ENCODE data around the gene KMT2B.

The KMT2B gene

DNA sequence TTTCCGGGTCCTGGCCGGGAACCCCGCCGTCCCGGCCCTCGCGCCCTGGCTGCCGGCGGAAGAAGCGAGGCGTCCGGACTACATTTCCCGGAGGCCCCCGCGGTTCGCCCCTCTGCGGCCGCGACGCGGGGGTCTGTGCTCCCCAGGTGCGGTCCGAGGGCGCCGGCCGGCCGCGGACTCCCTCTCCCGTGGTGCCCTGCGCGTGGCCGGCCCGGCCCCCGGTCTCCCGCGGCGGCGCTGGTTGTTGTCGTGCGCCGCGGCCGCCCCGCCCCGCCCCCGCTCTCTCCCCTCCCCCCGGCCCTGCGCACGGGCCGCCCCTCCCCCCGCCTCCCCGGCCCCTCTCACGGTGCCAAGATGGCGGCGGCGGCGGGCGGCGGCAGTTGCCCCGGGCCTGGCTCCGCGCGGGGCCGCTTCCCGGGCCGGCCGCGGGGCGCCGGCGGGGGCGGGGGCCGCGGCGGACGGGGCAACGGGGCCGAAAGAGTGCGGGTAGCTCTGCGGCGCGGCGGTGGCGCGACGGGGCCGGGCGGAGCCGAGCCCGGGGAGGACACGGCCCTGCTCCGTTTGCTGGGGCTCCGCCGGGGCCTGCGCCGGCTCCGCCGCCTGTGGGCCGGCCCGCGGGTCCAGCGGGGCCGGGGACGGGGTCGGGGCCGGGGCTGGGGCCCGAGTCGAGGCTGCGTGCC, at the start of gene KMT2B:
TSS of gene KMT2B (plus strand) at position 339 of the 680 bp plus-strand sequence. CDS start at position 355, 16 bp downstream.
- H3K4me3 ChIP-seq (ENCODE audit: low read depth, low read length) = peak within 1 kb of the TSS; percentile 65
- H3K27ac ChIP-seq (ENCODE audit: extremely low read depth, low read depth, low read length) = peak within 1 kb of the TSS; percentile 93
- H3K4me1 ChIP-seq (ENCODE audit: control insufficient read depth, insufficient read depth, low read length) = peaks cover 23% of the 10 kb centered on the region
- H3K36me3 ChIP-seq (ENCODE audit: control insufficient read depth in 2 of 2, insufficient read depth in 1 of 2, low read length in 2 of 2) = peaks cover 33 to 35% of the 10 kb centered on the region in 2 experiments
- H3K9me3 ChIP-seq (ENCODE audit: control insufficient read depth, insufficient read depth, low read depth, low read length) = no peaks in the 10 kb centered on the region
- ChIA-PET CTCF (interaction anchor here (0.9 kb wide), 2 partner anchors 19 to 24 kb away, joined by 6 to 9 read pairs; partner anchors contain the start of gene IGFLR1), POLR2A (interaction anchor here (0.9 to 2.3 kb wide), 7 partner anchors 10 to 105 kb away, joined by 3 to 24 read pairs (median 11); partner anchors contain the start of genes COX6B1, HAUS5, LIN37 and PSENEN)
- TF ChIP-seq ZNF214 (tag by site-specific recombination; IDR thresholded peaks at IDR 0.05; ENCODE audit: borderline replicate concordance) (no peak), ZNF266 (tag by site-specific recombination; IDR thresholded peaks at IDR 0.05; ENCODE audit: low read depth) (no peak), ZNF629 (tag by site-specific recombination; IDR thresholded peaks at IDR 0.05) (no peak), ZNF777 (tag by site-specific recombination; IDR thresholded peaks at IDR 0.05; ENCODE audit: borderline replicate concordance) (no peak), ZNF530 (tag by site-specific recombination; IDR thresholded peaks at IDR 0.05; ENCODE audit: low read depth) (no peak), ZNF133 (tag by site-specific recombination; IDR thresholded peaks at IDR 0.05) (no peak), ZNF529 (tag by site-specific recombination; IDR thresholded peaks at IDR 0.05; ENCODE audit: insufficient replicate concordance) (no peak), ZEB2 (tag by site-specific recombination; IDR thresholded peaks at IDR 0.05) (peak; percentile 9; the same call in 1 of the 2 replicates), ZNF626 (tag by site-specific recombination; IDR thresholded peaks at IDR 0.05) (no peak), ZNF521 (tag by site-specific recombination; IDR thresholded peaks at IDR 0.05) (no peak), ZNF10 (tag by site-specific recombination; IDR thresholded peaks at IDR 0.05) (no peak), KLF8 (tag by site-specific recombination; IDR thresholded peaks at IDR 0.05) (peak; percentile 70; the same call in 1 of the 2 replicates), MYNN (tag by site-specific recombination; IDR thresholded peaks at IDR 0.05; ENCODE audit: borderline replicate concordance) (no peak), ZNF221 (tag by site-specific recombination; IDR thresholded peaks at IDR 0.05; ENCODE audit: borderline replicate concordance) (no peak), ZBTB48 (tag by site-specific recombination; IDR thresholded peaks at IDR 0.05) (no peak), GLIS2 (tag by site-specific recombination; IDR thresholded peaks at IDR 0.05) (peak; percentile 94), OVOL3 (tag by site-specific recombination; IDR thresholded peaks at IDR 0.05) (no peak), ZNF391 (tag by site-specific recombination; IDR thresholded peaks at IDR 0.05; ENCODE audit: borderline replicate concordance, low read depth) (no peak)
- TF ChIP-seq, protein P1, sequence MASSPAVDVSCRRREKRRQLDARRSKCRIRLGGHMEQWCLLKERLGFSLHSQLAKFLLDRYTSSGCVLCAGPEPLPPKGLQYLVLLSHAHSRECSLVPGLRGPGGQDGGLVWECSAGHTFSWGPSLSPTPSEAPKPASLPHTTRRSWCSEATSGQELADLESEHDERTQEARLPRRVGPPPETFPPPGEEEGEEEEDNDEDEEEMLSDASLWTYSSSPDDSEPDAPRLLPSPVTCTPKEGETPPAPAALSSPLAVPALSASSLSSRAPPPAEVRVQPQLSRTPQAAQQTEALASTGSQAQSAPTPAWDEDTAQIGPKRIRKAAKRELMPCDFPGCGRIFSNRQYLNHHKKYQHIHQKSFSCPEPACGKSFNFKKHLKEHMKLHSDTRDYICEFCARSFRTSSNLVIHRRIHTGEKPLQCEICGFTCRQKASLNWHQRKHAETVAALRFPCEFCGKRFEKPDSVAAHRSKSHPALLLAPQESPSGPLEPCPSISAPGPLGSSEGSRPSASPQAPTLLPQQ (tag by site-specific recombination; IDR thresholded peaks at IDR 0.05) = no peak
- TF ChIP-seq, protein P2, sequence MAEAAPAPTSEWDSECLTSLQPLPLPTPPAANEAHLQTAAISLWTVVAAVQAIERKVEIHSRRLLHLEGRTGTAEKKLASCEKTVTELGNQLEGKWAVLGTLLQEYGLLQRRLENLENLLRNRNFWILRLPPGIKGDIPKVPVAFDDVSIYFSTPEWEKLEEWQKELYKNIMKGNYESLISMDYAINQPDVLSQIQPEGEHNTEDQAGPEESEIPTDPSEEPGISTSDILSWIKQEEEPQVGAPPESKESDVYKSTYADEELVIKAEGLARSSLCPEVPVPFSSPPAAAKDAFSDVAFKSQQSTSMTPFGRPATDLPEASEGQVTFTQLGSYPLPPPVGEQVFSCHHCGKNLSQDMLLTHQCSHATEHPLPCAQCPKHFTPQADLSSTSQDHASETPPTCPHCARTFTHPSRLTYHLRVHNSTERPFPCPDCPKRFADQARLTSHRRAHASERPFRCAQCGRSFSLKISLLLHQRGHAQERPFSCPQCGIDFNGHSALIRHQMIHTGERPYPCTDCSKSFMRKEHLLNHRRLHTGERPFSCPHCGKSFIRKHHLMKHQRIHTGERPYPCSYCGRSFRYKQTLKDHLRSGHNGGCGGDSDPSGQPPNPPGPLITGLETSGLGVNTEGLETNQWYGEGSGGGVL (tag by site-specific recombination; IDR thresholded peaks at IDR 0.05) = no peak
- TF ChIP-seq, protein P3, sequence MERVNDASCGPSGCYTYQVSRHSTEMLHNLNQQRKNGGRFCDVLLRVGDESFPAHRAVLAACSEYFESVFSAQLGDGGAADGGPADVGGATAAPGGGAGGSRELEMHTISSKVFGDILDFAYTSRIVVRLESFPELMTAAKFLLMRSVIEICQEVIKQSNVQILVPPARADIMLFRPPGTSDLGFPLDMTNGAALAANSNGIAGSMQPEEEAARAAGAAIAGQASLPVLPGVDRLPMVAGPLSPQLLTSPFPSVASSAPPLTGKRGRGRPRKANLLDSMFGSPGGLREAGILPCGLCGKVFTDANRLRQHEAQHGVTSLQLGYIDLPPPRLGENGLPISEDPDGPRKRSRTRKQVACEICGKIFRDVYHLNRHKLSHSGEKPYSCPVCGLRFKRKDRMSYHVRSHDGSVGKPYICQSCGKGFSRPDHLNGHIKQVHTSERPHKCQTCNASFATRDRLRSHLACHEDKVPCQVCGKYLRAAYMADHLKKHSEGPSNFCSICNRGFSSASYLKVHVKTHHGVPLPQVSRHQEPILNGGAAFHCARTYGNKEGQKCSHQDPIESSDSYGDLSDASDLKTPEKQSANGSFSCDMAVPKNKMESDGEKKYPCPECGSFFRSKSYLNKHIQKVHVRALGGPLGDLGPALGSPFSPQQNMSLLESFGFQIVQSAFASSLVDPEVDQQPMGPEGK (tag by site-specific recombination; IDR thresholded peaks at IDR 0.05) = peak; percentile 57; the same call in 1 of the 2 replicates
- TF ChIP-seq, protein P4, sequence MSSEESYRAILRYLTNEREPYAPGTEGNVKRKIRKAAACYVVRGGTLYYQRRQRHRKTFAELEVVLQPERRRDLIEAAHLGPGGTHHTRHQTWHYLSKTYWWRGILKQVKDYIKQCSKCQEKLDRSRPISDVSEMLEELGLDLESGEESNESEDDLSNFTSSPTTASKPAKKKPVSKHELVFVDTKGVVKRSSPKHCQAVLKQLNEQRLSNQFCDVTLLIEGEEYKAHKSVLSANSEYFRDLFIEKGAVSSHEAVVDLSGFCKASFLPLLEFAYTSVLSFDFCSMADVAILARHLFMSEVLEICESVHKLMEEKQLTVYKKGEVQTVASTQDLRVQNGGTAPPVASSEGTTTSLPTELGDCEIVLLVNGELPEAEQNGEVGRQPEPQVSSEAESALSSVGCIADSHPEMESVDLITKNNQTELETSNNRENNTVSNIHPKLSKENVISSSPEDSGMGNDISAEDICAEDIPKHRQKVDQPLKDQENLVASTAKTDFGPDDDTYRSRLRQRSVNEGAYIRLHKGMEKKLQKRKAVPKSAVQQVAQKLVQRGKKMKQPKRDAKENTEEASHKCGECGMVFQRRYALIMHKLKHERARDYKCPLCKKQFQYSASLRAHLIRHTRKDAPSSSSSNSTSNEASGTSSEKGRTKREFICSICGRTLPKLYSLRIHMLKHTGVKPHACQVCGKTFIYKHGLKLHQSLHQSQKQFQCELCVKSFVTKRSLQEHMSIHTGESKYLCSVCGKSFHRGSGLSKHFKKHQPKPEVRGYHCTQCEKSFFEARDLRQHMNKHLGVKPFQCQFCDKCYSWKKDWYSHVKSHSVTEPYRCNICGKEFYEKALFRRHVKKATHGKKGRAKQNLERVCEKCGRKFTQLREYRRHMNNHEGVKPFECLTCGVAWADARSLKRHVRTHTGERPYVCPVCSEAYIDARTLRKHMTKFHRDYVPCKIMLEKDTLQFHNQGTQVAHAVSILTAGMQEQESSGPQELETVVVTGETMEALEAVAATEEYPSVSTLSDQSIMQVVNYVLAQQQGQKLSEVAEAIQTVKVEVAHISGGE (tag by site-specific recombination; conservative IDR thresholded peaks at IDR 0.05; ENCODE audit: low read depth) = no peak
- TF ChIP-seq, protein P5, sequence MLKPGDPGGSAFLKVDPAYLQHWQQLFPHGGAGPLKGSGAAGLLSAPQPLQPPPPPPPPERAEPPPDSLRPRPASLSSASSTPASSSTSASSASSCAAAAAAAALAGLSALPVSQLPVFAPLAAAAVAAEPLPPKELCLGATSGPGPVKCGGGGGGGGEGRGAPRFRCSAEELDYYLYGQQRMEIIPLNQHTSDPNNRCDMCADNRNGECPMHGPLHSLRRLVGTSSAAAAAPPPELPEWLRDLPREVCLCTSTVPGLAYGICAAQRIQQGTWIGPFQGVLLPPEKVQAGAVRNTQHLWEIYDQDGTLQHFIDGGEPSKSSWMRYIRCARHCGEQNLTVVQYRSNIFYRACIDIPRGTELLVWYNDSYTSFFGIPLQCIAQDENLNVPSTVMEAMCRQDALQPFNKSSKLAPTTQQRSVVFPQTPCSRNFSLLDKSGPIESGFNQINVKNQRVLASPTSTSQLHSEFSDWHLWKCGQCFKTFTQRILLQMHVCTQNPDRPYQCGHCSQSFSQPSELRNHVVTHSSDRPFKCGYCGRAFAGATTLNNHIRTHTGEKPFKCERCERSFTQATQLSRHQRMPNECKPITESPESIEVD (tag by site-specific recombination; IDR thresholded peaks at IDR 0.05) = no peak
- TF ChIP-seq, protein P6, sequence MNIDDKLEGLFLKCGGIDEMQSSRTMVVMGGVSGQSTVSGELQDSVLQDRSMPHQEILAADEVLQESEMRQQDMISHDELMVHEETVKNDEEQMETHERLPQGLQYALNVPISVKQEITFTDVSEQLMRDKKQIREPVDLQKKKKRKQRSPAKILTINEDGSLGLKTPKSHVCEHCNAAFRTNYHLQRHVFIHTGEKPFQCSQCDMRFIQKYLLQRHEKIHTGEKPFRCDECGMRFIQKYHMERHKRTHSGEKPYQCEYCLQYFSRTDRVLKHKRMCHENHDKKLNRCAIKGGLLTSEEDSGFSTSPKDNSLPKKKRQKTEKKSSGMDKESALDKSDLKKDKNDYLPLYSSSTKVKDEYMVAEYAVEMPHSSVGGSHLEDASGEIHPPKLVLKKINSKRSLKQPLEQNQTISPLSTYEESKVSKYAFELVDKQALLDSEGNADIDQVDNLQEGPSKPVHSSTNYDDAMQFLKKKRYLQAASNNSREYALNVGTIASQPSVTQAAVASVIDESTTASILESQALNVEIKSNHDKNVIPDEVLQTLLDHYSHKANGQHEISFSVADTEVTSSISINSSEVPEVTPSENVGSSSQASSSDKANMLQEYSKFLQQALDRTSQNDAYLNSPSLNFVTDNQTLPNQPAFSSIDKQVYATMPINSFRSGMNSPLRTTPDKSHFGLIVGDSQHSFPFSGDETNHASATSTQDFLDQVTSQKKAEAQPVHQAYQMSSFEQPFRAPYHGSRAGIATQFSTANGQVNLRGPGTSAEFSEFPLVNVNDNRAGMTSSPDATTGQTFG (tag by site-specific recombination; IDR thresholded peaks at IDR 0.05; ENCODE audit: borderline replicate concordance) = no peak
